HepG2 (cell line): ENCODE data around the gene EREG. TPM values are rescaled to one million over a fixed set of nuclear protein-coding genes. Genes with fewer than 3 reads are reported as not detected.

ENCODE experiments used
- ATAC-seq: fragments of 200-7000 bp; cut with Tn5 transposase; 3 replicates; pipeline ENCODE4 v1.9.1; 2020; ENCODE audit warnings: mild to moderate bottlenecking, moderate library complexity
- BruUV-seq: library from RNA; stranded (reverse); fragments of 400-500 nt; replicated peaks from 2 replicates; lab custom pipeline; 2021; lab: Mats Ljungman, UMichigan
- CTCF ChIA-PET: fragments of 300-600 bp; formaldehyde crosslinking; extraction: SDS; loops from one replicate; lab custom pipeline; 2021; ENCODE audit warnings: low total read pairs, inconsistent platforms, low intra/inter-chr PET ratio; lab: Yijun Ruan, JAX
- POLR2A ChIA-PET: fragments of 350-600 bp; sonication (Branson Sonifier 250); formaldehyde crosslinking; loops from one replicate; lab custom pipeline; 2020; ENCODE audit warnings: antibody characterized with exemption, inconsistent platforms; lab: Yijun Ruan, JAX
- DNase-seq: peaks from one replicate; pipeline ENCODE4 v3.0.0-alpha.2; 2015; ENCODE audit warnings: low spot score
- FAIRE-seq: peaks from 3 replicates; lab custom pipeline; 2011; peaks lifted over from hg19 to GRCh38; lab: Jason Lieb, UNC
- H2AFZ ChIP-seq: one replicate; pipeline ENCODE4 v1.6.1; 2011; ENCODE audit warnings: low read length, inconsistent platforms
- H3K27ac ChIP-seq: fragments of 300-600 bp; 3 replicates; pipeline ENCODE4 v1.8.0; 2011; ENCODE audit warnings: mixed run types, mild to moderate bottlenecking, mixed read lengths, low read length, inconsistent platforms; ENCODE audit not compliant: insufficient read depth; ENCODE audit errors: extremely low read length
- H3K27me3 ChIP-seq, 2 experiments: fragments of 200-600 bp in 1 of 2; 2 replicates in 1 of 2; 3 replicates in 1 of 2; pipeline versions ENCODE4 v1.6.0 to v1.8.0; 2011; ENCODE audit warnings: low read length in 2 of 2, mild to moderate bottlenecking in 2 of 2, moderate library complexity in 2 of 2, inconsistent platforms in 1 of 2; ENCODE audit not compliant: insufficient read depth in 2 of 2, control insufficient read depth in 1 of 2
- H3K36me3 ChIP-seq, 2 experiments: fragments of 200-600 bp in 1 of 2; replicated peaks in 1 of 2; 2 replicates in 1 of 2; 3 replicates in 1 of 2; pipeline versions ENCODE4 v1.5.1 to v1.8.0; 2011; ENCODE audit warnings: low read length in 2 of 2, inconsistent platforms in 1 of 2; ENCODE audit not compliant: insufficient read depth in 2 of 2, control insufficient read depth in 1 of 2
- H3K4me1 ChIP-seq: 2 replicates; pipeline ENCODE4 v1.5.1; 2012; ENCODE audit warnings: low read length, inconsistent platforms; ENCODE audit not compliant: insufficient read depth
- H3K4me2 ChIP-seq: 2 replicates; pipeline ENCODE4 v1.6.0; 2011; ENCODE audit warnings: low read depth, low read length, inconsistent platforms
- H3K4me3 ChIP-seq, 3 experiments: fragments of 200-600 bp in 1 of 3; sonication (generic), shearing (Covaris generic) in 1 of 3; replicated peaks in 1 of 3; 2 replicates each; pipeline ENCODE4 v1.5.1; 2011 to 2016; ENCODE audit warnings: low read length in 3 of 3, inconsistent platforms in 2 of 3, low read depth in 2 of 3, mild to moderate bottlenecking in 2 of 3, control low read depth in 1 of 3, mixed read lengths in 1 of 3; ENCODE audit not compliant: insufficient read depth in 1 of 3
- H3K79me2 ChIP-seq: one replicate; pipeline ENCODE4 v1.6.1; 2011; ENCODE audit warnings: low read length, inconsistent platforms; ENCODE audit not compliant: insufficient read depth
- H3K9ac ChIP-seq: 2 replicates; pipeline ENCODE4 v1.6.0; 2011; ENCODE audit warnings: mild to moderate bottlenecking, low read depth, low read length, inconsistent platforms; ENCODE audit not compliant: insufficient read depth
- H3K9me3 ChIP-seq: 2 replicates; pipeline ENCODE4 v1.5.1; 2012; ENCODE audit warnings: mild to moderate bottlenecking, low read length
- H4K20me1 ChIP-seq: 2 replicates; pipeline ENCODE4 v1.6.0; 2011; ENCODE audit warnings: inconsistent platforms, mild to moderate bottlenecking, low read length, moderate library complexity; ENCODE audit not compliant: insufficient read depth
- ISL2 ChIP-seq: sonication (generic); formaldehyde crosslinking; IDR thresholded peaks from 2 replicates; pipeline ENCODE4 v1.5.0; 2020; ENCODE audit warnings: missing genetic modification reagents
- MAFF ChIP-seq: IDR thresholded peaks from 2 replicates; pipeline ENCODE4 v1.6.1; 2011; ENCODE audit warnings: low read depth, low read length, improper control_type of control experiment
- PAF1 ChIP-seq: IDR thresholded peaks from 2 replicates; pipeline ENCODE4 v1.6.1; 2016; ENCODE audit warnings: missing genetic modification reagents, missing compliant biosample characterization
- RBM39 ChIP-seq: fragments of 200-400 bp; formaldehyde crosslinking; IDR thresholded peaks from one replicate; pipeline ENCODE4 v1.6.1; 2018; ENCODE audit warnings: antibody characterized with exemption, mild to moderate bottlenecking, low read depth, low read length; ENCODE audit not compliant: poor library complexity, severe bottlenecking
- SNAPC2 ChIP-seq: sonication (generic); formaldehyde crosslinking; IDR thresholded peaks from 2 replicates; pipeline ENCODE4 v1.8.1; 2022; ENCODE audit warnings: mild to moderate bottlenecking, missing genetic modification reagents
- ZBTB3 ChIP-seq: sonication (generic); formaldehyde crosslinking; IDR thresholded peaks from 2 replicates; pipeline ENCODE4 v1.4.0; 2020; ENCODE audit warnings: low read depth, mild to moderate bottlenecking, moderate library complexity, missing genetic modification reagents, borderline replicate concordance
- ZFP62 ChIP-seq: sonication (generic); formaldehyde crosslinking; IDR thresholded peaks from 2 replicates; pipeline ENCODE4 v1.4.0; 2020; ENCODE audit warnings: missing genetic modification reagents
- ZFY ChIP-seq: sonication (generic); formaldehyde crosslinking; IDR thresholded peaks from 2 replicates; pipeline ENCODE4 v1.4.0; 2020; ENCODE audit warnings: missing genetic modification reagents
- ZNF670 ChIP-seq: sonication (generic); formaldehyde crosslinking; IDR thresholded peaks from 2 replicates; pipeline ENCODE4 v1.8.0; 2022; ENCODE audit warnings: mild to moderate bottlenecking, missing genetic modification reagents, borderline replicate concordance
- ZNF678 ChIP-seq: sonication (generic); formaldehyde crosslinking; IDR thresholded peaks from 2 replicates; pipeline ENCODE4 v1.4.0; 2020; ENCODE audit warnings: mild to moderate bottlenecking, missing genetic modification reagents
- WGBS: methylation state at CpG from one replicate; pipeline ENCODE4 v1.1.6; 2017; ENCODE audit warnings: low lambda C conversion rate; 5-methylcytosine and 5-hydroxymethylcytosine counted together
- in situ Hi-C: cut with HindIII; loops from 2 replicates; pipeline ENCODE4 v1.10.0; 2017; ENCODE audit warnings: low pct_unique_long_range_greater_than_20kb; ENCODE audit not compliant: extremely low pct_ligation_motif_present
- intact Hi-C: fragments of 100-400 bp; cut with micrococcal nuclease; formaldehyde crosslinking; loops from one replicate; pipeline ENCODE4 v1.10.0; 2022; ENCODE audit not compliant: unreplicated experiment
- polyA plus RNA-seq, 8 experiments: library from polyadenylated mRNA; depleted of rRNA in 3 of 8; stranded (reverse) in 7 of 8; unstranded in 1 of 8; fragments of >200 nt; fragmentation: Illumina TruSeq in 4 of 8; extraction: Trizol in 4 of 8; gene quantifications; 2 replicates each; pipeline versions ENCODE4 v1.2.1 to v1.2.3, GENCODE V29; 2011 to 2016; ENCODE audit warnings: low read depth in 4 of 8, missing spikeins in 1 of 8, mixed read lengths in 1 of 8; ENCODE audit not compliant: insufficient read depth in 1 of 8
- total RNA-seq, 5 experiments: library from RNA; depleted of rRNA; stranded (reverse); fragments of >200 nt; fragmentation: Illumina TruSeq; extraction: Trizol; gene quantifications; 2 replicates each; pipeline ENCODE4 v1.2.3, GENCODE V29; 2016; ENCODE audit warnings: low read depth in 1 of 5
- TF ChIP-seq, protein P1 (sequence below): IDR thresholded peaks from 2 replicates; pipeline ENCODE4 v1.6.1; 2016; ENCODE audit warnings: low read depth, control low read depth
- TF ChIP-seq, protein P2 (sequence below): sonication (generic); formaldehyde crosslinking; IDR thresholded peaks from 2 replicates; pipeline ENCODE4 v1.4.0; 2020; ENCODE audit warnings: mild to moderate bottlenecking, missing genetic modification reagents

Gene EREG
- total and polyA plus RNA-seq, 2 of the 13 experiments (the other 11 are each of a cell fraction or from before 2014, with no cell fraction given): 0.11 to 0.13 TPM

DNA sequence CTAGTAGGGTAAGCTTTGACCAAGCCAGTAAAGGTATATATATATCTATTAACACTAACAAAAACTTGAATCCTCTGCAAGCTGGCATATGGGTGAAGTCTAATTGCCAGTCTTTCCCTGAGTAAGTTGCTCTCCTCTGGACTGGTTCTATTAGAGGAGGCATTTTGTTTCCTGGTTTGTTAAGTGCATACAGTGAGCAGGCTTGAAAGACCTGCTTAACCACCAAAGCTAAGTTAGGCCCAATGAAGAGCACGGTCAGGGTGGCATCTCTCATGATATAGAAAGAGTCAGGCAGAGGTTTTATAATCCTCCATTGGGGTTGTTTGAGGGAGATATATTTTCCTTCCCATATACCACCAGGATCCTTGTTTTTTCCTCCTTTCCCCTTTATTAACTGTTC, 70.4 kb downstream of the EREG start (continued):
- TF ChIP-seq MAFF (no peak), ZBTB3 (no peak), ZFY (CRISPR knock-in tag) (no peak)

DNA sequence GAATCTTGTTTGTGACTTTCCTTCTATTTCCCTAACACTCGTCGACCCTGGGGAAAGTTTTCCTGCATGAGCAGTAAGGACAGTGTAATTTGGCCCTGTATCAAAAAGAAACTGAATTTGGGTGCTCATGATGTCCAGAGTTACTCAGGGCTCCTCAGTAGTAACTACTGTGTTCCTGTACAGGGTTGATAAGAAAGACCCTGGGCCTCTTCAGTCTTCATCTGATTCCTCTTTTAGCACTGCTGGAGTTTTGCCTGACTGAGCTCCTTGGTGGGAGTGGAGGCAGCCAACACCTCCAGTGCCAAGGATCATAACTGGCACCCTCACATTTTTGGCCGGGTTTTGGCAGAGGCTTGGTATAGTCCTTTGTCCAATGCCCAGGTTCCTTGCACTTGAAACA, 72.9 kb downstream of the EREG start:
- H3K27ac ChIP-seq: no peak overlapping the region
- ATAC-seq: no peak
- no peaks in the 10 kb centered on the region for H3K9me3 ChIP-seq
- no peaks in the 10 kb centered on the region for H3K36me3 ChIP-seq
- H4K20me1 ChIP-seq: no peaks in the 10 kb centered on the region
- no peaks in the 10 kb centered on the region; a peak in 1 of 5 replicates for H3K27me3 ChIP-seq
- intact Hi-C loops: no loop called here
- no peaks in the 10 kb centered on the region for H3K79me2 ChIP-seq
- in situ Hi-C loops: no loop called here
- WGBS: 34% methylated on average over 3 of the region's 3 CpGs
- ChIA-PET POLR2A (no interaction called here), CTCF (no interaction called here)
- H3K4me3 ChIP-seq: no peak overlapping the region
- 0 out of 2 replicates have a peak, but pooled peaks cover 9% of the 10 kb centered on the region for H3K4me1 ChIP-seq
- no peak for DNase-seq
- BruUV-seq: no TSS peak
- no peak for FAIRE-seq
- H3K4me2 ChIP-seq: no peak overlapping the region
- no peak overlapping the region for H3K9ac ChIP-seq
- no peak overlapping the region for H2AFZ ChIP-seq
- TF ChIP-seq ZNF678 (CRISPR knock-in tag): no peak
- TF ChIP-seq, protein P1, sequence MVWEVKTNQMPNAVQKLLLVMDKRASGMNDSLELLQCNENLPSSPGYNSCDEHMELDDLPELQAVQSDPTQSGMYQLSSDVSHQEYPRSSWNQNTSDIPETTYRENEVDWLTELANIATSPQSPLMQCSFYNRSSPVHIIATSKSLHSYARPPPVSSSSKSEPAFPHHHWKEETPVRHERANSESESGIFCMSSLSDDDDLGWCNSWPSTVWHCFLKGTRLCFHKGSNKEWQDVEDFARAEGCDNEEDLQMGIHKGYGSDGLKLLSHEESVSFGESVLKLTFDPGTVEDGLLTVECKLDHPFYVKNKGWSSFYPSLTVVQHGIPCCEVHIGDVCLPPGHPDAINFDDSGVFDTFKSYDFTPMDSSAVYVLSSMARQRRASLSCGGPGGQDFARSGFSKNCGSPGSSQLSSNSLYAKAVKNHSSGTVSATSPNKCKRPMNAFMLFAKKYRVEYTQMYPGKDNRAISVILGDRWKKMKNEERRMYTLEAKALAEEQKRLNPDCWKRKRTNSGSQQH (CRISPR knock-in tag): no peak
- no peak for TF ChIP-seq PAF1 (CRISPR knock-in tag)
- TF ChIP-seq ZNF670 (CRISPR knock-in tag): no peak
- TF ChIP-seq ISL2 (CRISPR knock-in tag): no peak
- TF ChIP-seq SNAPC2 (CRISPR knock-in tag): no peak
- no peak for TF ChIP-seq ZFP62 (CRISPR knock-in tag)
- TF ChIP-seq RBM39: no peak
- TF ChIP-seq, protein P2, sequence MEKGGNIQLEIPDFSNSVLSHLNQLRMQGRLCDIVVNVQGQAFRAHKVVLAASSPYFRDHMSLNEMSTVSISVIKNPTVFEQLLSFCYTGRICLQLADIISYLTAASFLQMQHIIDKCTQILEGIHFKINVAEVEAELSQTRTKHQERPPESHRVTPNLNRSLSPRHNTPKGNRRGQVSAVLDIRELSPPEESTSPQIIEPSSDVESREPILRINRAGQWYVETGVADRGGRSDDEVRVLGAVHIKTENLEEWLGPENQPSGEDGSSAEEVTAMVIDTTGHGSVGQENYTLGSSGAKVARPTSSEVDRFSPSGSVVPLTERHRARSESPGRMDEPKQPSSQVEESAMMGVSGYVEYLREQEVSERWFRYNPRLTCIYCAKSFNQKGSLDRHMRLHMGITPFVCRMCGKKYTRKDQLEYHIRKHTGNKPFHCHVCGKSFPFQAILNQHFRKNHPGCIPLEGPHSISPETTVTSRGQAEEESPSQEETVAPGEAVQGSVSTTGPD (CRISPR knock-in tag): no peak

Other genes with a start within 250 kb of the EREG start
- 11.2 and 14.9 TPM in 2 replicates for gene MTHFD2L, start 207.0 kb upstream of the EREG start, total RNA-seq (2016; rRNA removed; fragmentation: Illumina TruSeq; extraction: Trizol)
- 8.0 and 10.5 TPM in 2 replicates for gene MTHFD2L, start 207.0 kb upstream of the EREG start, polyA plus RNA-seq (2011; rRNA removed)
- not detected in 2 replicates for gene EPGN, start 56.7 kb upstream of the EREG start, total RNA-seq (2016; rRNA removed; fragmentation: Illumina TruSeq; extraction: Trizol)
- gene EPGN, start 56.7 kb upstream of the EREG start, polyA plus RNA-seq (2011; rRNA removed): not detected in 2 replicates
- 2.3 and 6.2 TPM in 2 replicates for gene AREG, start 80.0 kb downstream of the EREG start, total RNA-seq (2016; rRNA removed; fragmentation: Illumina TruSeq; extraction: Trizol)
- gene AREG, start 80.0 kb downstream of the EREG start, polyA plus RNA-seq (2011; rRNA removed): 7.1 and 8.1 TPM in 2 replicates